ENCODE data around the gene TRIM47. TPM values are rescaled to one million over a fixed set of nuclear protein-coding genes. Genes with fewer than 3 reads are reported as not detected.
A peak's percentile ranks its signal among the peaks of the same experiment; 100 is the strongest.

The TRIM47 gene
- total and polyA plus RNA-seq, 2 of the 13 experiments (the other 11 are each of a cell fraction or from before 2014, with no cell fraction given) = 33.5 to 82.0 TPM

- no peak for TF ChIP-seq STAT6 (CRISPR knock-in tag; IDR thresholded peaks at IDR 0.05; ENCODE audit: borderline replicate concordance)
- no peak for TF ChIP-seq POGK (CRISPR knock-in tag; conservative IDR thresholded peaks at IDR 0.05)
- no peak for TF ChIP-seq TGIF2 (CRISPR knock-in tag; IDR thresholded peaks at IDR 0.05)
- no peak for TF ChIP-seq PHF21A (CRISPR knock-in tag; IDR thresholded peaks at IDR 0.05)
- no peak for TF ChIP-seq RAD51 (IDR thresholded peaks at IDR 0.05; ENCODE audit: borderline replicate concordance)
- no peak for TF ChIP-seq TCF7L2 (IDR thresholded peaks at IDR 0.05; ENCODE audit: low read depth, low read length)
- TF ChIP-seq IKZF5 (CRISPR knock-in tag; IDR thresholded peaks at IDR 0.05) = no peak
- peak; percentile 91 for TF ChIP-seq ZBTB33 (CRISPR knock-in tag; IDR thresholded peaks at IDR 0.05)
- TF ChIP-seq HDAC6 (IDR thresholded peaks at IDR 0.05; ENCODE audit: low read depth, low read length) = no peak
- peak; percentile 23 for TF ChIP-seq HNRNPLL (IDR thresholded peaks at IDR 0.05; ENCODE audit: low read depth, low read length, poor library complexity, severe bottlenecking)
- no peak for TF ChIP-seq MTF2 (CRISPR knock-in tag; IDR thresholded peaks at IDR 0.05; ENCODE audit: borderline replicate concordance)
- TF ChIP-seq CEBPB (IDR thresholded peaks at IDR 0.05; ENCODE audit: borderline replicate concordance, low read depth, low read length) = no peak
- TF ChIP-seq PATZ1 (CRISPR knock-in tag; IDR thresholded peaks at IDR 0.05) = no peak
- 0 out of 2 replicates have a peak, but pooled peaks have one; percentile 21 for TF ChIP-seq HIC2 (CRISPR knock-in tag; IDR thresholded peaks at IDR 0.05; ENCODE audit: low read depth)
- no peak; the same call in 1 of the 2 replicates for TF ChIP-seq NRL (CRISPR knock-in tag; IDR thresholded peaks at IDR 0.05; ENCODE audit: borderline replicate concordance)
- no peak for TF ChIP-seq ZNF451 (CRISPR knock-in tag; IDR thresholded peaks at IDR 0.05)
- no peak for TF ChIP-seq MBD4 (IDR thresholded peaks at IDR 0.05; ENCODE audit: borderline replicate concordance, low read length)
Measured at GRCh38 chr17:75914643-75915267, 36.4 kb upstream of the TRIM47 start (continued).

All from HepG2 (cell line).